GM21529 (cell line): ENCODE results near the gene C1QTNF1.

Experiments
- ATAC-seq: cut with Tn5 transposase; IDR thresholded peaks from one replicate; pipeline ENCODE4 v1.9.1; 2021; ENCODE audit not compliant: unreplicated experiment

Gene C1QTNF1

GRCh38 chr17:78992542-78993212 is 31.3 kb upstream of the C1QTNF1 start:
- no peak for ATAC-seq

- ATAC-seq, result no peak
These were observed 30.6 kb upstream of the C1QTNF1 start for GRCh38 chr17:78993241-78993956.

GRCh38 chr17:78993981-78994671 is 29.8 kb upstream of the C1QTNF1 start:
- ATAC-seq, result no peak

- no peak for ATAC-seq
These were observed 28.8 kb upstream of the C1QTNF1 start for GRCh38 chr17:78995022-78995760.

GRCh38 chr17:78995761-78996451 is 28.1 kb upstream of the C1QTNF1 start:
- ATAC-seq, result no peak

- ATAC-seq, result no peak
These were observed 27.2 kb upstream of the C1QTNF1 start for GRCh38 chr17:78996781-78997201.

GRCh38 chr17:78997231-78997741 is 26.7 kb upstream of the C1QTNF1 start:
- no peak for ATAC-seq

GRCh38 chr17:78997881-78998280 is 26.1 kb upstream of the C1QTNF1 start:
- ATAC-seq, result no peak

- ATAC-seq, result no peak
These were observed 25.5 kb upstream of the C1QTNF1 start for GRCh38 chr17:78998311-78999055.

- no peak for ATAC-seq
These were observed 24.8 kb upstream of the C1QTNF1 start for GRCh38 chr17:78999056-78999768.

GRCh38 chr17:78999947-79000395 is 24.0 kb upstream of the C1QTNF1 start:
- ATAC-seq, result no peak

GRCh38 chr17:79000396-79001189 is 23.4 kb upstream of the C1QTNF1 start:
- no peak for ATAC-seq

GRCh38 chr17:79001190-79002020 is 22.6 kb upstream of the C1QTNF1 start:
- no peak for ATAC-seq

- ATAC-seq, result no peak
These were observed 21.7 kb upstream of the C1QTNF1 start for GRCh38 chr17:79002291-79002690.

- ATAC-seq, result no peak
These were observed 21.0 kb upstream of the C1QTNF1 start for GRCh38 chr17:79002796-79003593.

GRCh38 chr17:79003661-79004411 is 20.1 kb upstream of the C1QTNF1 start:
- ATAC-seq, result no peak
